GM19328 (cell line): ENCODE data around the gene SMYD5.

Experiments used
- ATAC-seq: cut with Tn5 transposase; IDR thresholded peaks from one replicate; pipeline ENCODE4 v1.9.1; 2021; ENCODE audit warnings: mild to moderate bottlenecking, moderate library complexity; ENCODE audit not compliant: unreplicated experiment

SMYD5 gene

DNA sequence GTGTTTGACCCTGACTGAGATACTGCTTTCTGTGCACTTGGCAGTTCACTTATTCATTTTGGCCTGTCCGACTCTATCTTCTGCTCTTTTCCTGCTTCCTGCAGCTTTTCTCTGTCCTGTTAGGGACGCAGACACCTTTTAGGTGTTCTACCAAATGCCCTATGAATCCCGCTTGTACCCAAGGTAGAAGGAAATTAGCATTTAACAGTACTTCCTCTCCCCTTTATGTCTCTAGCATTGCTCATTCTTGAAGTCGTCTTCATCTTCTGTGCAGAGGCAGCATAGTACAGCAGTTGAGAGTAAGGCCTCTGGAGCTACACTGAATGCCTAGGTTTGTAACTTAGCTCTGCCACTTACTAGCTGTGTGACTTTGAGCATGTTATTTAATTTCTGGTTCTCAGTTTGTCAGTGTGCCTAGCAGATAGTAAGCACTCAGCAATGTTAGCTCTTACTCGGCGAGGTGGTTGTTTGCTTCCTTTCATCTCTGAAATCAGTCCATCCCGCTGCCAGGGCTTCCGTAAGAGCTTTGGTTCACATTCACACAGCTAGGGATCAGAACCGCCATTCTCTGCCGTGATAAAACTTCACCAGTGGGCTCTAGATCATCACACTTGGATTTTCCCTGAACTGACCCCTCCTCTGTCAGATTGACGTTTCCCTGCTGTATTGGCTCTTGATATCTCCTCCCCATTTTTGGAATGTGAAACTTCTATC is 21.4 kb downstream of the SMYD5 start:
- no peak for ATAC-seq

DNA sequence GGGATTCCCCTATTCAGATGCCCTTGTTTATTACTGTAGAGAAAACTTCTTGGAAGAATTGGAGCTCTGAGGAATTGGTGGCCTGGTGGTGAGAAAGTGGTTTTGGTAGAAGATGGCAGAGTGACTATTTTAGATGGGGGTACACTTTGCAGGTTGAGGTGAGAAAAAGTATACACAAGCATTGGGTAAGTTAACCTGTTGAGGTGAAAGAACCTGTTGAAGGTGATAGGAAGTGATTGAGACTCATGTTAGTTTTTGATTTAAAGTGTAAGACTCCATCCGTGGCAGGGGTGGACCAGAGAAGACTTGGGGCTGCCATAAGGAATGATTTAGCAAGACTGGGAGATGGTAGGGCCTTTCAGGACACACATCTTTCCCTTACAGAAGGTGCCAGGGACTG is 23.1 kb downstream of the SMYD5 start:
- no peak for ATAC-seq

DNA sequence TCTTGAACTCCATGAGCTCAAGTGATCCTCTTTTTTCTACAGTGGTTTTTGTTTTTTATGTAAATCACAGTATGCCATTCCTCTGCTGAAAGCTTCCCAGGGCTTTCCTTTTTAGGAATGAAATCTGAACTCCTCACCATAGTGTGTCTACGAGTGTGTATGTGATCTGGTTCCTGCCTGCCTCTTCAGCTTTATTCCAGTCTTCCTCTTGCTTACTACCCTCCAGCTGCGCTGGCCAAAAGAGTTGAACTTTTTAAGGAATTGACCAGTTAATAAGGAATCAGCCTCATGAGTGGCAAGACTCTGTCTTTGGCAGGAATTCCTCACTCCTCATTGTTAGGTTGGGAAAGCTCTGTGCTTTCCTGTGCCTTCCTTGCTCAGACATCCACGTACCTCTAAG is 24.1 kb downstream of the SMYD5 start:
- ATAC-seq, result no peak

DNA sequence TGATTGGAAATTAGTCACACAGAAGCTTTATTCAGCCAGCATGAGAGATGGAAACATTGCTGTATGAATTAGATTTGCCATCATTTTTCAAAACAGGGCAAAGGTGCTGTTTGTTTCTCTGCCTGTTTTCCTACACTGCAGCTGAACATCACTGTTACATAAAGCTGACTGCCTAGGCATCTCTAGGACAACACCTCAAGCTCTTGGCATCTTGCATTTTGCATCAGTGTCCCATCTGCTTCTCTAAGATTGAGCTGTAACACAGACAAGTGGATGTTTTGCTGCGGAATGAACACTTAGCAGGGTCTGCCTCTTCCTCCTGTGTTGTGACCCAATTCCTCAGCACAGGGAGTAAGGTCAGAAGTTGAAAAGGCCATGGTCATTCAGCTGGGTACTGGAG is 24.9 kb downstream of the SMYD5 start:
- ATAC-seq, result no peak

DNA sequence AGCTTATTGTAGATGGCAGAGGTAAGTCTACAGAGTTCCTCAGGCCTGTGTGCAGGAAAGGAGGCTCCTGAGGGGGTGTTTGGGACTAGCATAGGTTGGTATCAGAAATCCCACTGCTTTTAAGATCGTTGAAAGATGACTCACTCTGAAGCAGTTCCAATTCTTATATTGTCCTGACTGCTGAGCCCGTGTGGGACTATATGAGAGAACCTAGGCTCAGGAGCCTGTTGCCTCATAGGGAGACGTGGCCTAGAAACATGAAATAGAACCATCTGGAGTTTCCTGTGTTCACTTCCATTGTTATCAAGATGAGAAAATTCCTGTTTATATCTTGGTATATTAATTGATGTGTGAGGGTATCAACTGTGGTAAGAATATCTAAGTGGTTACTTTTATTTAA is 25.7 kb downstream of the SMYD5 start:
- ATAC-seq, result no peak

DNA sequence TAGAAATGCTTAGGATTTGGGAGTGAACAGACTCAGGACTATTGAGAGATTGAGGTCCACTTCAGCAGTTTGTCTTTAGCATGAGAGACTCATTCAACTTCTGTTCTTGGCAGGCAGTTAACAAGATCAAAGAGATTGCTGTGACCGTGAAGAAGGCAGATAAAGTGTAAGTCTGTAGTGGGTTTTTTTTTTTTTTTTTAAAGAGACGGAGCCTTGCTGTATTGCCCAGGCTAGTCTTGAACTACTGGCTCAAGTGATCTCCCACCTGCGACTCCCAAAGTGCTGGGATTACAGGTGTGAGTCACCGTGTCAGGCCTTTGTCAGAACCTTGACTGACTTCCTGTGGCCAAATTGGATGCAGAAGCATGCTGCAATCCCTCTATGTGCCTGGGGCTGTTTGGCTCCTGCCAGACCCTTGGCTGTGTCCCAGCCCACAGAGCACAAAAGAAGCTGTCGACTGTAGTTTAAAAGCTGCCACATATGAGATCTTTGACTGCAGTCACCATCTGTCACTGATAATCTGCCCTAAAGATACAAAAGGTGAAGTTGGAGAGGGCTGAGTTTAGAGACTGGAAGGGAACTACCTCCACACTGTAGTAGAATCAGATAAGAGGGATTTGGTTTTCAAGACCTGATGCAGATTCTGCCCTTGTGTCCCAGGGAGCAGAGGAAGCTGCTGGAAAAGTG is 30.0 kb downstream of the SMYD5 start:
- ATAC-seq, result no peak

DNA sequence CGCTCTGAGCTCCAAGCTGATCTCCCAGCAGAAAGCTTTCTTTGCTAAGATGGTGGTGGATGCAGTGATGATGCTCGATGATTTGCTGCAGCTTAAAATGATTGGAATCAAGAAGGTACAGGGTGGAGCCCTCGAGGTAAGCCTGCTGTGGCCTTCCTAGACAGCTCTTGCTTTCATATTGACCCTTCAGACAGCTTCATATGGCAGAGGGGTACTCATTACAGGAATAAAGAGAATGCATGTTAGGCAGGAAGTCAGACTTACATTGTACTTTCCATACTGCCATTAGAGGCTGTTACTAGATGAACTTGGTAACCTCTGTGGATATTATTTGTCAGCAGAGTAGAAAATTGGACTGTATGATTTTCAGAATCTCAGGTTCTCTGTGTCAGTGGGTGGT is 30.5 kb downstream of the SMYD5 start:
- ATAC-seq, result no peak

DNA sequence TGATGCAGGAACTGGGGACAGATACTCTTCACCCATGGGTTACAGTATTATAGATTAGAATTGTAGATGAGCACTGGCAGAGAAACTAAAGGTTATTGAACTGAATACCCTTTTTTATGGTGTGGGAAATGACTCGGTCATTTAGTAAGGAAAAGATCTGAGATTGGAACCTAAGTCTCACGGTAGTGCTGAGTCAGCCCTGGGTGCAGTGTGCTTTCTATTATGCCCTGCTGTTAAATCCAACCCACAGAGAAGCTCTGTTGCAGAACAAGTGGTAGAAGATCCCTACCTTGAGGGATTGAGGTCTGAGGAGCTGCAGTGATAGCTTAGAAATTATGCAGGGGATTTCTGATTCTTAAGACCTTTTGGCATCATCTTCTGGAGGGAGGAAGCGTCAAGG is 32.8 kb downstream of the SMYD5 start:
- ATAC-seq, result no peak

DNA sequence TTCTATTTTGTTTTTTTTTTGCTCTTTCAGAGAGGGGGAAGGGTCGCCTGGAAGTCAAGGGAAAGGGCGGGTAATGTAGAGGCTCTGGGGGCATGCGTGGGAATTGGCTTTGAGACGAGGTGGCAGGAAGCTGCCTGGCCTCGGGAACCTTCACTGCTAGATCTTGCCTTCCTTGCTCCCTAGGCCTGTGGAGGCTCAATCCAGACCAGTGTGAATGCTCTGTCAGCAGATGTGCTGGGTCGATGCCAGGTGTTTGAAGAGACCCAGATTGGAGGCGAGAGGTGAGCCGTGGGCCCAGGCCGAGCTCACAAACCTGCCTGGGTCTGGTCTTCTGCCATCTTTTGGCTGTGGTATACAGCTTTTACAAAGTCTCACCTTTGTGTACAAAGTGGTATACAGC is 35.6 kb downstream of the SMYD5 start:
- ATAC-seq, result no peak

DNA sequence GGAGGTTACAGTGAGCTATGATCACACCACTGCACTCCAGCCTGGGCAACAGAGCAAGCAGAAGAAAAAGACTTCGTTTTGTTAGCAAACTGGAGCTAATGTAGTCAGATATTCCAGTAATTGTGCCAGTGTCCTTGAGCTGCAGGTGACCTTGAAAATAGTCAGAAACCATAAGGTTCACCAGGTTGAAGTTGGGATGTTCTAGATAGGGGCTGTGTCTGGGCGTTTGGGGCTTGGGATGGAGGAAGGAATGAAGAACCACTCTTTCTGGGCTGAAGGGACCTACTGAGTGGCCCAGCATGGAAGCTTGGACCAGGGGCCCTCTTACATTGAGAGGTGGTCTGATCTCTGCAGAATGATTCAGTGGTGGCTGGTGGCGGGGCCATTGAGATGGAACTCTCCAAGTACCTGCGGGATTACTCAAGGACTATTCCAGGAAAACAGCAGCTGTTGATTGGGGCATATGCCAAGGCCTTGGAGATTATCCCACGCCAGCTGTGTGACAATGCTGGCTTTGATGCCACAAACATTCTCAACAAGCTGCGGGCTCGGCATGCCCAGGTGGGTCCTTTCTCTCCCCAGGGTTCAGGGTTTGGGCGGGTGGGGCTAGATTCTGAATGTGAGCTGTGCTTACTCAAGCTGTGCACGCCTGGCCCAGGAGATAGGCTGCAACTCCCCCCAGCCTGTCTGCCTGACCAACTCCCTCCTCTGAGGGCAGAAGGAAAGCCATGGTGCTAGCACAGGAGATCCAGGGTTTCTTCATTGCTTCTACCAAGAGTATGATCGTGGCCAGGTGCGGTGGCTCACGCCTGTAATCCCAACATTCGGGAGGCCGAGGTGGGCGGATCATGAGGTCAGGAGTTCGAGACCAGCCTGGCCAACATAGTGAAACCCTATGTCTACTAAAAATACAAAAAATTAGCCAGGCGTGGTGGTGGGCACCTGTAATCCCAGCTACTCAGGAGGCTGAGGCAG is 37.1 kb downstream of the SMYD5 start:
- no peak for ATAC-seq

DNA sequence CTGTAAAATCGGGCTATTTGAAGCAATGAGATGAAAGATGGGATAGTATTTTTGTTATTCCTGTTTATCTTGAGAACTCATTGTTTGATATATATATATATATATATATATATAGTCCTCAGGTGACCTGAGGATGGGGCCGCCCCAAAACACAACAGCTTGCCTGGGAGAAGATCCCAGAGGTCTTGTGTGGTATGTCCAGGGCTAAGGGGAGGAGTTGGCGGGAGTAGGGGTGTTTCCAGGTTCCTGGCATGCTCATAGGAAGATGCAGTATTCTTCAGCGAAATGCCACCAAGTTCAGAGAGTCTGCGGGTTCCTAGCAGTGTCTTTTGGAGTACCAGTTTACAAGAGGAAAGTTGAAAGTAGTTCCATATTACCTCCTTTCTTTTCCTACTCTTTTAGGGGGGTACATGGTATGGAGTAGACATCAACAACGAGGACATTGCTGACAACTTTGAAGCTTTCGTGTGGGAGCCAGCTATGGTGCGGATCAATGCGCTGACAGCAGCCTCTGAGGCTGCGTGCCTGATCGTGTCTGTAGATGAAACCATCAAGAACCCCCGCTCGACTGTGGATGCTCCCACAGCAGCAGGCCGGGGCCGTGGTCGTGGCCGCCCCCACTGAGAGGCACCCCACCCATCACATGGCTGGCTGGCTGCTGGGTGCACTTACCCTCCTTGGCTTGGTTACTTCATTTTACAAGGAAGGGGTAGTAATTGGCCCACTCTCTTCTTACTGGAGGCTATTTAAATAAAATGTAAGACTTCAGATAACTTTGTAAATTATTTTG is 38.4 kb downstream of the SMYD5 start:
- ATAC-seq, result no peak

DNA sequence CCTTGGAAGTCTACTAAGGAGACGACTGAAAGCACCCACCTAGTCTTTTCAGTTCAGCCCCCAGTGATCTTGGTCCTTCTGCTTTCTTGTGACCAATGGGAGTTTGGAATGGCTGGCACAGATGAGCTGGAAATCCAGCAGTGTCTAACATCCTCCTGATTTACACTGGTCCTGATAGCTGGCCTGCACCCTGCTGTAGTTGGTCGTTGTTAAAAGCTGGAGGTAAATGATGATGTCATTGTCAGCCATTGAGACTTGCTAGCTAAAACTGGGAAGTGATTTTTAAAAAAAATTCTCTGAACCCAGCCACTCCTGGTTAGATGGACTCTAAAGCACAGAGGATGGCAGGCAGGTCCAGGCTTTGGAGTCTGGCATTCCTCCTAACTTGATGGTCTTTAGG is 39.4 kb downstream of the SMYD5 start:
- no peak for ATAC-seq

DNA sequence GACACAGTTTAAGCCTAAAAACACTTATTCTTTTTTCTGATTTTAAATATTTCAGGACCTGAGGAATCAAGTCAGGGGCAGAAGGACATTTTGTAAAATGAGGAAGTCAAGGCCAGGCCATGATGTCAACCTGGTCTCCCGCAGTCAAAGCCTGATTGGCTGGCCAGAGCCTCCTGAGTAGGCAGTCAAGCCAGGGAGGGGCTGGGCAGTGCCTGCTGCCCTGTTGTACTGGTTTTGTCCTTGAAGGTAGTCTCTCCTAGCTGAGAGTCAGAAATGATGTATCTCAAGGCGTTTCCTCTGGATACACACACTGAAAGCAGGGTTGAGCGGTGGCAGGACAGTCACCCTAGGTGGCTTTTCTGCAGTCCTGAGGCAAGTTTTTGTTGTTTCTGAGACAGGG is 39.9 kb downstream of the SMYD5 start:
- ATAC-seq, result no peak

DNA sequence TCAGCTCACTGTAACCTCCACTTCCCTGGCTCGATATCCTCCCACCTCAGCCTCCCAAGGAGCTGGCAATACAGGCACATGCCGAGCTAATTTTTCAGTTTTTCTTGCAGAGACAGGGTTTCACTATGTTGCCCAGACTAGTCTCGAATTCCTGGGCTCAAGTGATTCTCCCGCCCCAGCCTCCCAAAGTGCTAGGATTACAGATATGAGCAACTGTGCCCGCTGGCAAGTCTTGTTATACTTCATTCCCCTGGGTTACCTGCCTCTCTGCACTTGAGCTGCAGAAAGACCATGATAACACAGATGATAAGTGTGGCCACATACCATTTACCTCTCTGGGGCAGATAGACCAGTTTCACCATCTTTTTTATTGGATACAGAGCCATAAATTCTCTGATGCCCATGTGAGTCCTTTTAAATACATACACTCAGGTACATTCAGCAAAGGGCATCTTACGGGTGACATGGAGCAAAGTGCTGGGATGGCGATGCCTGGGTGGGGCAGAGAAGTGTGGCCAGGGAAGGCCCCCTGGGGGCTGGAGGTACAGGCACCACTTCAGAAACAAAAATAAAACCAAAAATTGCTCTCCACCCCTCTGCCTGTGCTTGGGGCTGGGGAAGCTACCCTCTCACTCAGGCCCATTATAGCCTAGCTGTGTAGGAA is 40.4 kb downstream of the SMYD5 start:
- no peak for ATAC-seq

DNA sequence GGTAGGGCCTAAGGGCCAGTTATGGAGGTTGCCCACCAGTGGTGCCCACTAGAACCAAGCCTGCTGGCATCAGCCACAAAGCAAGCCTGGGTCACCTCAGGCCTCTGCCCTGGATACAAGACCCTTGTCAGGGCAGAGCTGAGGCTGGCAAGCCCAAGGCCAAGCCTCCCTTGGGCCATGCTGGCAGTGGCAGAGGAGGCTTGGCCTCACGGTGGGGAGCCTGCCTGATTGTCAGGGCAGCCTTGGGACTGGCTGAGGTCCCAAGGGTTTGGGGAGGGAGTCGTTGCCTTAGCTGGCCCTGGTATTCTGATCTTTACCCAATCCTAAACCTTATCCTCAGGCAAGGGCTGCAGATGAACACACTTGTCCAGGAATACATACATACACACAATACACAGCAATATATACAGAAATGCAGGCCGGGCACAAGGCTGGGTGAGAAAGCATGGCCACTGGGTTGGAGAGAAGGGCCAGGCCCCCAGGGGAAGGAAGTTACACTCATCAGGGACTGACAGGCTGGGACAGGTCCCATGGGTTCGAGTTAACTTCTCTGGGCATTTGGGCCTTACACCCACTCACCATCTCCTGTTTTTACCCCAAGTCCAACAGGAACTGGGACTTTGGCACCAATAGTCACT is 41.1 kb downstream of the SMYD5 start:
- no peak for ATAC-seq

DNA sequence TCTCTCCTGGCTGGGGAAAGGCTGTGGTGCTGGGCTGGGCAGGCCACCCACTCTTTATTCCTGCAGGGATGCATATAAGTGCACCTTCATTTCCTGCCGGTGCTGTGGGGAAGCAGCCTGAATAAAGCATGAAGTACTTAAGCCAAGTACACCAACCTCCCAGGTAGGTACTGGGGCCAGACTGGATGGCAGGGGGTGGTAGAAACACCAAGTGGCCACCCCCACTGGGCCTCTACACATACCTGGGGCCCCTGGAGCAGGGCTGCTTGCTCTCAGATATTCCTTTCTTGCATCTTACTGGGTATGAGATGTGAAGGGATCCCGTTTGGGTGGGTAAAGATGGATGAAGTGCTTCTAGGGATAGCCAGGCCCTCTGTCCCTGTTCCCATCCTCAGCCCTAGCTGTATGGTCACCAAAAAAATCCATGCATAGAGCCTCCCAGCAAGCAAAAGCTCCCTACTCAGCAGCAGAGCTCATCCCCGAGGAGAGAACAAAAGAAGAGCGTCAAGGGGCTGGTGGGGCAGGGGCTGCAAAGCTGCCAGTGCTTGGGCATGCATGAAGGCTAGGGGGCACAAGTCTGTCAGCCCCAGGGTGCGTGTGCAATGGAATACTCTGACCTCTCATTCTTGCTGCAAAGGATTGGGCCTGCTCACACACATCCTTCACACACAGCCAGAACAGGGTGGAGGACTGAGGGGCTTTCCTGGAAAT is 42.0 kb downstream of the SMYD5 start:
- ATAC-seq, result no peak

DNA sequence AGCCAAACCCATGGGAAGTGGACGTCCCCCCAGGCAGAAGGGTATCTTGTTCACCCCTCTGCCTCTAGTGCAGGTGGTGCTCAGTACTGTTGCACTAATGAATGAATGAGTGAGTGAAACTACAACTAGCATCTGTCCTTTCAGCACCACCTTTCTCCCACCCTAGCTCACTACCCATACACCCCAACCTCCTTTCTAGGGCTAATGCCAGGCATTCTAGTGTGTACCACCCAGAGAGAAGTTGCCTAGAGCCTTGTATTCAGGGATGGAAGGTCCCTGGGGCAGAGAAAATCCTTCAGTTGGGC is 42.5 kb downstream of the SMYD5 start:
- no peak for ATAC-seq

DNA sequence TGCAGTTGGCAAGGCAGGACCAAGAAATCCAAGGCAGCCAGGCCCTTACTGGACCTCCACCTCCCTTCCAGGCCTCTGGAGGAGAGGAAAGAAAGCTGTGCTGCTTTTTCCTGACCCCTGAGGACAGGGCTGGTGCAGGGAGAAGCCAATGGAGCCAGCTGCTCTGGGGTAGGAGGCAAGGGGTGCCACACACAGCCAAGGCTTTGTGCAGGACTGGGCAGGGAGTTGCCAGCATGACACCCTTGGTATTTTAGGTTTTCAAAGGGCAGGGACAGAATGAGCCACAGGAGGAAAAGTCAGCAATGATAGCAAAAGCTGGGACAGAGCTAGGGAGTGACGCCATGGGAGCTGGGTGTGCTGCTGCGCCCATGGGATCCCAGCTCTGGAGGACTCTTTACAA is 43.0 kb downstream of the SMYD5 start:
- no peak for ATAC-seq

DNA sequence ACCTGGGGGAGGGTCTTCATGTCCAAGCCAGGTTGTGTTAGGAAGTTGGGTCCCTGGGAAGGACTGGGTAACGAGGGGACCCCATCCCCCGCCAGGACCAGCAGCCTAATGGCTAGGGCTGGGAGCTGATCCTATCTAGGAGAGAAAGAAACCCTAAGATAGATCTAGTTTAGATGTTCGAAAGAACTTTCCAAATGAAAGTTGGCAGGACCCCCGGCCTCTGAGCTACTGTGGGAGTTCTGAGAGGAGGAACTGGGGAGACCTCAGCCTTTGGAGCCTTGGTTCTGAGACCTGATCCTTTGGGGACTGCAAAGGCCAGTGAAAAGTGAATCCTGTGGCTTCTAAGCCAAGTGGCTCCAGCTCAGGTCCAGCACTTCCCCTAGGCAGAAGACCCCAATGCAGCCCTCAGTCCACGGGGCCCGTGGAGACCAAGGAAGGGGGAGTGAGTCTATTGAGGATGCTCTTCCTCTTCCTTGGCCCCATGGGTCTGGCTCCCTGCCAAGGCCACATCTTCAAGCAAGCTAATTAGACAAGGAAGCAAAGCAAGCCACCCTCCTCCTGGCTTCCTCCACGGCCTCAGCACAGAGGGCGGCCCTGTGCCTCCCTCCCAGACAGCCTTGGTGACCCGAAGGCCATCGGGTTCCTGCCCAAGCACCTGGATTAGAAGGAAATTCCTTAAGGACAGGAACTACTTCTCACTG is 43.5 kb downstream of the SMYD5 start:
- ATAC-seq, result no peak
